ENCODE measurements around the gene CACNG5.

Gene CACNG5

DNA sequence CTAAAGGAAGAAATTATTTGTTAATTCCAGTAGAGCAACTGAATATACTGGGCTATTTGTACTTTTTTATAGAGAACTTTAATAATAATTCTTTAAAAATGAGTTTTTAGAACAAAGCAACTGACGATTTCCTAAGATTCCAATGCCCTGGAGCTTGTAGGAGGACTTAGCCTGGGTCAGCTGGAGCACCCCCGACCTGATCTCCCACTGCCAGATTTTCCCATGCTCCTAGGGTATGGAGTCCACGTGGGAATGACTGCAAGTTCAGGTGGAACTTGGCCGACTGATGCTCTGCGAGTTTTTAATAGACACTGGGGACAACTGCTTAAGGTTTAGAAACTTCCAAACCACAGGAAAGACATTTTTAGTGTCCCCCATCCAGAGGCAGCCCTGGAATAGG lies 25.5 kb upstream of the CACNG5 start (continued):
- TF ChIP-seq ZNF266 (tag by site-specific recombination; IDR thresholded peaks at IDR 0.05; ENCODE audit: low read depth): no peak
- no peak for TF ChIP-seq ZNF146 (tag by site-specific recombination; IDR thresholded peaks at IDR 0.05)
- TF ChIP-seq, protein P1, sequence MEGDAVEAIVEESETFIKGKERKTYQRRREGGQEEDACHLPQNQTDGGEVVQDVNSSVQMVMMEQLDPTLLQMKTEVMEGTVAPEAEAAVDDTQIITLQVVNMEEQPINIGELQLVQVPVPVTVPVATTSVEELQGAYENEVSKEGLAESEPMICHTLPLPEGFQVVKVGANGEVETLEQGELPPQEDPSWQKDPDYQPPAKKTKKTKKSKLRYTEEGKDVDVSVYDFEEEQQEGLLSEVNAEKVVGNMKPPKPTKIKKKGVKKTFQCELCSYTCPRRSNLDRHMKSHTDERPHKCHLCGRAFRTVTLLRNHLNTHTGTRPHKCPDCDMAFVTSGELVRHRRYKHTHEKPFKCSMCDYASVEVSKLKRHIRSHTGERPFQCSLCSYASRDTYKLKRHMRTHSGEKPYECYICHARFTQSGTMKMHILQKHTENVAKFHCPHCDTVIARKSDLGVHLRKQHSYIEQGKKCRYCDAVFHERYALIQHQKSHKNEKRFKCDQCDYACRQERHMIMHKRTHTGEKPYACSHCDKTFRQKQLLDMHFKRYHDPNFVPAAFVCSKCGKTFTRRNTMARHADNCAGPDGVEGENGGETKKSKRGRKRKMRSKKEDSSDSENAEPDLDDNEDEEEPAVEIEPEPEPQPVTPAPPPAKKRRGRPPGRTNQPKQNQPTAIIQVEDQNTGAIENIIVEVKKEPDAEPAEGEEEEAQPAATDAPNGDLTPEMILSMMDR (tag by site-specific recombination; IDR thresholded peaks at IDR 0.05): no peak
- no peak for TF ChIP-seq ZNF510 (tag by site-specific recombination; IDR thresholded peaks at IDR 0.05; ENCODE audit: insufficient replicate concordance)
- TF ChIP-seq ZNF768 (tag by site-specific recombination; IDR thresholded peaks at IDR 0.05): no peak
- TF ChIP-seq MEIS1 (CRISPR knock-in tag; IDR thresholded peaks at IDR 0.05; ENCODE audit: borderline replicate concordance): no peak
- TF ChIP-seq ZNF473 (tag by site-specific recombination; IDR thresholded peaks at IDR 0.05): no peak

DNA sequence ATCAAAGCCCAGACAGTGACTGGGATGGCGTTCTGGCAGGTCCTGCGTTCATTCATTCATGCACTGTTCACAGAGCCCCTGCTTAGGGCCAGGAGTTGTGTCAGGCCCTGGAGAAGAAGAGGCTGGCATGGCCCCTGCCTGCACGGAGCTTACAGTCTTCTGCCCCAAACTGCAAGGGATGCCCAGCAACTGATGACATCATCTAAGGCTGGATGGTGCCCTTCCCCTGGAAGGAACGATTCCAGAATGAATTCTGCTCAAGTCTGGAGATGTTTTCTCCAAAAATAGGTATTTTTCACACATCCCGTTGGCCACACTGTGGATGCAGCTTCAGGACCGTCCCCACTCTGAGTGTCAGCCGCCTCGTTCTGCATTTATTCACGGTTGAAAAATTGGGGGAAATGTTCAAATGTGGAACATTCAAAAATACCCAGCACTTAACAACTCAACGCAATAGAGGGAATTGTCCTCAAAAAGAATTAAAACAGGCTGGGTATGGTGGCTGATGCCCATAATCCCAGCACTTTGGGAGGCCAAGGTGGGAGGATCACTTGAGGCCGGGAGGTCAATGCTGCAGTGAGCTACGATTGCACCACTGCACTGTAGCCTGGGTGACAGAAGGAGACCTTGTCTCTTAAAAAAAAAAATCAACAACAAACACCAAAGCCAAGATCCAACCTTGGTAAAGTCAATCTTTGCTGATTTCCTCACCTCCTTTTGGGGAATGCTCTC lies 23.8 kb upstream of the CACNG5 start:
- CTCF ChIA-PET: interaction anchor here (0.6 kb wide), 1 partner anchor 70 kb away, joined by 5 read pairs; no protein-coding TSS in a partner anchor
- H3K4me3 ChIP-seq (ENCODE audit: low read depth, low read length): no peak overlapping the region

GRCh38 chr17:66811683-66812054 lies 23.2 kb upstream of the CACNG5 start:
- no peaks in the 10 kb centered on the region for H3K9me3 ChIP-seq (ENCODE audit: control insufficient read depth, insufficient read depth, low read depth, low read length)
- POLR2A ChIA-PET: no interaction called here
- no peaks in the 10 kb centered on the region for H3K36me3 ChIP-seq (ENCODE audit: control insufficient read depth in 2 of 2, insufficient read depth in 1 of 2, low read length in 2 of 2)
- no peak overlapping the region for H3K4me3 ChIP-seq (ENCODE audit: low read depth, low read length)
- CTCF ChIA-PET: no interaction called here
- H3K4me1 ChIP-seq (ENCODE audit: control insufficient read depth, insufficient read depth, low read length): no peaks in the 10 kb centered on the region
- no peak overlapping the region for H3K27ac ChIP-seq (ENCODE audit: extremely low read depth, low read depth, low read length)
- TF ChIP-seq ZNF37A (tag by site-specific recombination; IDR thresholded peaks at IDR 0.05): no peak
- no peak for TF ChIP-seq ZIC2 (tag by site-specific recombination; IDR thresholded peaks at IDR 0.05)
- TF ChIP-seq FEZF1 (tag by site-specific recombination; IDR thresholded peaks at IDR 0.05): no peak
- TF ChIP-seq ZNF544 (tag by site-specific recombination; IDR thresholded peaks at IDR 0.05): no peak
- TF ChIP-seq, protein P2, sequence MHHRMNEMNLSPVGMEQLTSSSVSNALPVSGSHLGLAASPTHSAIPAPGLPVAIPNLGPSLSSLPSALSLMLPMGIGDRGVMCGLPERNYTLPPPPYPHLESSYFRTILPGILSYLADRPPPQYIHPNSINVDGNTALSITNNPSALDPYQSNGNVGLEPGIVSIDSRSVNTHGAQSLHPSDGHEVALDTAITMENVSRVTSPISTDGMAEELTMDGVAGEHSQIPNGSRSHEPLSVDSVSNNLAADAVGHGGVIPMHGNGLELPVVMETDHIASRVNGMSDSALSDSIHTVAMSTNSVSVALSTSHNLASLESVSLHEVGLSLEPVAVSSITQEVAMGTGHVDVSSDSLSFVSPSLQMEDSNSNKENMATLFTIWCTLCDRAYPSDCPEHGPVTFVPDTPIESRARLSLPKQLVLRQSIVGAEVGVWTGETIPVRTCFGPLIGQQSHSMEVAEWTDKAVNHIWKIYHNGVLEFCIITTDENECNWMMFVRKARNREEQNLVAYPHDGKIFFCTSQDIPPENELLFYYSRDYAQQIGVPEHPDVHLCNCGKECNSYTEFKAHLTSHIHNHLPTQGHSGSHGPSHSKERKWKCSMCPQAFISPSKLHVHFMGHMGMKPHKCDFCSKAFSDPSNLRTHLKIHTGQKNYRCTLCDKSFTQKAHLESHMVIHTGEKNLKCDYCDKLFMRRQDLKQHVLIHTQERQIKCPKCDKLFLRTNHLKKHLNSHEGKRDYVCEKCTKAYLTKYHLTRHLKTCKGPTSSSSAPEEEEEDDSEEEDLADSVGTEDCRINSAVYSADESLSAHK (tag by site-specific recombination; IDR thresholded peaks at IDR 0.05): no peak
- no peak for TF ChIP-seq ZNF416 (tag by site-specific recombination; IDR thresholded peaks at IDR 0.05)
- TF ChIP-seq, protein P3, sequence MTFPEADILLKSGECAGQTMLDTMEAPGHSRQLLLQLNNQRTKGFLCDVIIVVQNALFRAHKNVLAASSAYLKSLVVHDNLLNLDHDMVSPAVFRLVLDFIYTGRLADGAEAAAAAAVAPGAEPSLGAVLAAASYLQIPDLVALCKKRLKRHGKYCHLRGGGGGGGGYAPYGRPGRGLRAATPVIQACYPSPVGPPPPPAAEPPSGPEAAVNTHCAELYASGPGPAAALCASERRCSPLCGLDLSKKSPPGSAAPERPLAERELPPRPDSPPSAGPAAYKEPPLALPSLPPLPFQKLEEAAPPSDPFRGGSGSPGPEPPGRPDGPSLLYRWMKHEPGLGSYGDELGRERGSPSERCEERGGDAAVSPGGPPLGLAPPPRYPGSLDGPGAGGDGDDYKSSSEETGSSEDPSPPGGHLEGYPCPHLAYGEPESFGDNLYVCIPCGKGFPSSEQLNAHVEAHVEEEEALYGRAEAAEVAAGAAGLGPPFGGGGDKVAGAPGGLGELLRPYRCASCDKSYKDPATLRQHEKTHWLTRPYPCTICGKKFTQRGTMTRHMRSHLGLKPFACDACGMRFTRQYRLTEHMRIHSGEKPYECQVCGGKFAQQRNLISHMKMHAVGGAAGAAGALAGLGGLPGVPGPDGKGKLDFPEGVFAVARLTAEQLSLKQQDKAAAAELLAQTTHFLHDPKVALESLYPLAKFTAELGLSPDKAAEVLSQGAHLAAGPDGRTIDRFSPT (tag by site-specific recombination; IDR thresholded peaks at IDR 0.05): no peak
- TF ChIP-seq, protein P4, sequence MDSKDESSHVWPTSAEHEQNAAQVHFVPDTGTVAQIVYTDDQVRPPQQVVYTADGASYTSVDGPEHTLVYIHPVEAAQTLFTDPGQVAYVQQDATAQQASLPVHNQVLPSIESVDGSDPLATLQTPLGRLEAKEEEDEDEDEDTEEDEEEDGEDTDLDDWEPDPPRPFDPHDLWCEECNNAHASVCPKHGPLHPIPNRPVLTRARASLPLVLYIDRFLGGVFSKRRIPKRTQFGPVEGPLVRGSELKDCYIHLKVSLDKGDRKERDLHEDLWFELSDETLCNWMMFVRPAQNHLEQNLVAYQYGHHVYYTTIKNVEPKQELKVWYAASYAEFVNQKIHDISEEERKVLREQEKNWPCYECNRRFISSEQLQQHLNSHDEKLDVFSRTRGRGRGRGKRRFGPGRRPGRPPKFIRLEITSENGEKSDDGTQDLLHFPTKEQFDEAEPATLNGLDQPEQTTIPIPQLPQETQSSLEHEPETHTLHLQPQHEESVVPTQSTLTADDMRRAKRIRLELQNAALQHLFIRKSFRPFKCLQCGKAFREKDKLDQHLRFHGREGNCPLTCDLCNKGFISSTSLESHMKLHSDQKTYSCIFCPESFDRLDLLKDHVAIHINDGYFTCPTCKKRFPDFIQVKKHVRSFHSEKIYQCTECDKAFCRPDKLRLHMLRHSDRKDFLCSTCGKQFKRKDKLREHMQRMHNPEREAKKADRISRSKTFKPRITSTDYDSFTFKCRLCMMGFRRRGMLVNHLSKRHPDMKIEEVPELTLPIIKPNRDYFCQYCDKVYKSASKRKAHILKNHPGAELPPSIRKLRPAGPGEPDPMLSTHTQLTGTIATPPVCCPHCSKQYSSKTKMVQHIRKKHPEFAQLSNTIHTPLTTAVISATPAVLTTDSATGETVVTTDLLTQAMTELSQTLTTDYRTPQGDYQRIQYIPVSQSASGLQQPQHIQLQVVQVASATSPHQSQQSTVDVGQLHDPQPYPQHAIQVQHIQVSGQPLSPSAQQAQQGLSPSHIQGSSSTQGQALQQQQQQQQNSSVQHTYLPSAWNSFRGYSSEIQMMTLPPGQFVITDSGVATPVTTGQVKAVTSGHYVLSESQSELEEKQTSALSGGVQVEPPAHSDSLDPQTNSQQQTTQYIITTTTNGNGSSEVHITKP (tag by site-specific recombination; IDR thresholded peaks at IDR 0.05): no peak

More for the DNA sequence above, 23.8 kb upstream of the CACNG5 start:
- TF ChIP-seq, protein P5, sequence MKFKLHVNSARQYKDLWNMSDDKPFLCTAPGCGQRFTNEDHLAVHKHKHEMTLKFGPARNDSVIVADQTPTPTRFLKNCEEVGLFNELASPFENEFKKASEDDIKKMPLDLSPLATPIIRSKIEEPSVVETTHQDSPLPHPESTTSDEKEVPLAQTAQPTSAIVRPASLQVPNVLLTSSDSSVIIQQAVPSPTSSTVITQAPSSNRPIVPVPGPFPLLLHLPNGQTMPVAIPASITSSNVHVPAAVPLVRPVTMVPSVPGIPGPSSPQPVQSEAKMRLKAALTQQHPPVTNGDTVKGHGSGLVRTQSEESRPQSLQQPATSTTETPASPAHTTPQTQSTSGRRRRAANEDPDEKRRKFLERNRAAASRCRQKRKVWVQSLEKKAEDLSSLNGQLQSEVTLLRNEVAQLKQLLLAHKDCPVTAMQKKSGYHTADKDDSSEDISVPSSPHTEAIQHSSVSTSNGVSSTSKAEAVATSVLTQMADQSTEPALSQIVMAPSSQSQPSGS (tag by site-specific recombination; IDR thresholded peaks at IDR 0.05; ENCODE audit: low read depth): 0 out of 2 replicates have a peak, but pooled peaks have one; percentile 41
- no peak for TF ChIP-seq ZNF555 (tag by site-specific recombination; conservative IDR thresholded peaks at IDR 0.05)
- TF ChIP-seq ZXDB (tag by site-specific recombination; IDR thresholded peaks at IDR 0.05): no peak
- no peak for TF ChIP-seq ZNF48 (tag by site-specific recombination; IDR thresholded peaks at IDR 0.05)
- no peaks in the 10 kb centered on the region for H3K9me3 ChIP-seq (ENCODE audit: control insufficient read depth, insufficient read depth, low read depth, low read length)
- POLR2A ChIA-PET: no interaction called here
- H3K27ac ChIP-seq (ENCODE audit: extremely low read depth, low read depth, low read length): no peak overlapping the region
- H3K36me3 ChIP-seq (ENCODE audit: control insufficient read depth in 2 of 2, insufficient read depth in 1 of 2, low read length in 2 of 2): no peaks in the 10 kb centered on the region
- no peaks in the 10 kb centered on the region for H3K4me1 ChIP-seq (ENCODE audit: control insufficient read depth, insufficient read depth, low read length)
